Natural killer cell treated with Interleukin-12 subunit alpha and Interleukin-12 subunit beta and Interleukin-15 and Interleukin-18, amount 100 ng/mL, for 72 hours (primary cell): Measurements from ENCODE around the gene TBC1D24. TPM values are rescaled to one million over a fixed set of nuclear protein-coding genes. Genes with fewer than 3 reads are reported as not detected.

Source experiments
- ATAC-seq, 2 donors: fragments of 150-1000 bp; cut with Tn5 transposase in 1 of 2; sonication (Bioruptor Pico), chemical (Tn5 transposase) in 1 of 2; 2 replicates each; pipeline ENCODE4 v1.10.0; 2021
- DNase-seq: peaks from one replicate; pipeline ENCODE4 v3.0.0; 2022; ENCODE audit warnings: low spot score
- H3K27ac Mint-ChIP-seq, 2 donors: 1 replicate in 1 of 2; 2 replicates in 1 of 2; pipeline ENCODE4 v1.8.0; 2022; ENCODE audit warnings: mixed read lengths in 2 of 2, mild to moderate bottlenecking in 1 of 2, moderate library complexity in 1 of 2
- H3K27me3 Mint-ChIP-seq, 2 donors: 1 replicate in 1 of 2; 2 replicates in 1 of 2; pipeline ENCODE4 v1.8.0; 2022; ENCODE audit warnings: mixed read lengths in 2 of 2
- H3K36me3 Mint-ChIP-seq: one replicate; pipeline ENCODE4 v1.8.0; 2022; ENCODE audit warnings: mixed read lengths
- H3K4me1 Mint-ChIP-seq, 2 donors: 1 replicate in 1 of 2; 2 replicates in 1 of 2; pipeline ENCODE4 v1.8.0; 2022; ENCODE audit warnings: low read depth in 2 of 2, mixed read lengths in 2 of 2, mild to moderate bottlenecking in 1 of 2
- H3K4me3 Mint-ChIP-seq: one replicate; pipeline ENCODE4 v1.8.0; 2022; ENCODE audit warnings: mixed read lengths
- H3K9me3 Mint-ChIP-seq: 2 replicates; pipeline ENCODE4 v1.8.0; 2022; ENCODE audit warnings: mixed read lengths
- total RNA-seq, 2 donors: library from RNA; stranded (reverse); gene quantifications; one replicate each; pipeline ENCODE4 v1.2.3, GENCODE V29; 2022

The TBC1D24 gene
- total RNA-seq, 2 donors from 2014 or later = 22.0 to 39.9 TPM

DNA sequence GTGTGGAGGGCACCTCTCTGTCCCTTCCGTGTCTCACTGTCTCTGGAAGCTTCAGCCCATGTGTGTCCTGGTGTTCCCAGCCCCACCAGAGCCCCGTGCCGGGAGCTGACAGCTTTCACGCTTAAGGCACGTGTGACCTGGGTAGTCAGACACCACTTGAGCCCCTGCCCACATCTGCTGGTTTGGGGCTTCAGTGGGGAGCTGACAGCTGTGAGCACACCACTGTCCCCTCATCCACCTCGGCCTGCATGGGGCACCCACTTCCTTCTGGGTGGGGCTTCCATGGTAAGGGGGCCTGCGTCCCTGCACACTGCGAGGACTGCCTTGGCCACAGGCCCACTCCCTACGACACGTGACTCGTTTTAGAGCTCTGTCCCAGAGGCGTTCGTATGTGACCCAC lies 17.7 kb upstream of the TBC1D24 start:
- Mint-ChIP-seq H3K27ac (no peak overlapping the region), H3K36me3 (no peaks in the 10 kb centered on the region)
- ATAC-seq = no peak

DNA sequence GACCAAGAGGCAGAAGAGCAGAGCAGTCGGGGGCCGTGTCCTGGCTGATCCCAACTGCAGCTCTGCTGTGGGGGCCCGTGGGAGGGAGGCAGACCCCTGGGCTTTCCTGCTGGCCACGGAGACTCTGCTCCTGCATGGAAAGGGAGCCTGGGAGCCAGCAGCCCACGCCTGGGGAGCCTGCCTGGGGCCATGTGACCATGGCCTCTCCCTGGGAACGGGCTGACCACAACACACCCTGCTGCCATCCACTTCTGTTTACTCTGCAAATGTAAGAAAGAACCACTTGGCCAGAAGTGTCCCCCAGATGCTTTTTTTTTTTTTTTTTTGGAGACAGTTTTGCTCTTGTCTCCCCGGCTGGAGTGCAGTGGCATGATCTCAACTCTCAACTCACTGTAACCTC lies 17.0 kb upstream of the TBC1D24 start:
- ATAC-seq (no peak), DNase-seq (no peak)
- H3K36me3 Mint-ChIP-seq = no peaks in the 10 kb centered on the region
- no peaks in the 10 kb centered on the region for H3K27me3 Mint-ChIP-seq
- H3K9me3 Mint-ChIP-seq = no peaks in the 10 kb centered on the region
- H3K4me1 Mint-ChIP-seq = peaks cover 6% of the 10 kb centered on the region in 2 donors
- H3K4me3 Mint-ChIP-seq = no peak overlapping the region
- no peak overlapping the region for H3K27ac Mint-ChIP-seq

More for the DNA sequence above, 17.7 kb upstream of the TBC1D24 start:
- H3K9me3 Mint-ChIP-seq = no peaks in the 10 kb centered on the region
- peaks cover 6% of the 10 kb centered on the region in 2 donors for H3K4me1 Mint-ChIP-seq
- H3K27me3 Mint-ChIP-seq = no peaks in the 10 kb centered on the region
- DNase-seq = no peak
- H3K4me3 Mint-ChIP-seq = no peak overlapping the region

DNA sequence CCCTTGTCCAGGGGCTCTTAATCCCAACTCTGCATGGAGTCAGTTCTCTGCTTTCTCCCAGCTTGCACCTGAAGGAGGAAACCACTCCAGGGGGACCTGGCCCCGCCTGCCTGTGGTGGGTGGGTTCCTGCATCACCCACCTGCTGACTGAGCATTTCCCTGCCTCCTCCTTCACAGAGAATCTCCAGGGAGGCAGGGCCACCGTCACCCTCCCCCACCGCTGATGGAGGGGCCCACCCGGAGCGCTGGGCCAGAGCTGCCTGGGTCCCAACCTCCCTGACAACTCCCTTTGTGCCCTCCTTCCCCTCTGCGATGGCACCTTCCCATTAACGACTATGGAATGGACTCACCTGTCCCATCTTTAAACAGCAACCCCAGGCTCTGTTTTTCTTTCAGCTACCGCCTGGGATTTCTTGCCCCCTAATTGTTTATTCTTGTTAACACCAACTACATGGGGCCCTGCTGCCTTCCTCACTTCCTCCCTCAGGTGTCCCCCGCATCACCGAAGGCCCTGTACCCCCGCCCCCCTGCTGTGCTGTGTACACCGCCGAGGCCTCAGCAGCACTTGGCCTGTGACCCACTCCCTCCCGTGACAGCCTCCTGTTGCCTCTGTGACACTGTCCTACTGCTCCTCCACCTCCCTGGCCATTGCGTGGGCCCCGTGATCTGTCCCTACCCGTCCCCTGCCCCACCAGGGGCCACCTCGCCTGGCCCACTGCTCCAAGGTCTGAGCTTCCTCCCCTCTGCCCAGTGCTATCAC lies 15.9 kb upstream of the TBC1D24 start:
- Mint-ChIP-seq H3K4me3 (peak overlapping the region; percentile 88), H3K9me3 (no peaks in the 10 kb centered on the region), H3K27ac (peak overlapping the region; percentile 56 to 80), H3K4me1 (peaks cover 6% of the 10 kb centered on the region in 2 donors), H3K36me3 (no peaks in the 10 kb centered on the region), H3K27me3 (no peaks in the 10 kb centered on the region)
- no peak for ATAC-seq
- no peak for DNase-seq

DNA sequence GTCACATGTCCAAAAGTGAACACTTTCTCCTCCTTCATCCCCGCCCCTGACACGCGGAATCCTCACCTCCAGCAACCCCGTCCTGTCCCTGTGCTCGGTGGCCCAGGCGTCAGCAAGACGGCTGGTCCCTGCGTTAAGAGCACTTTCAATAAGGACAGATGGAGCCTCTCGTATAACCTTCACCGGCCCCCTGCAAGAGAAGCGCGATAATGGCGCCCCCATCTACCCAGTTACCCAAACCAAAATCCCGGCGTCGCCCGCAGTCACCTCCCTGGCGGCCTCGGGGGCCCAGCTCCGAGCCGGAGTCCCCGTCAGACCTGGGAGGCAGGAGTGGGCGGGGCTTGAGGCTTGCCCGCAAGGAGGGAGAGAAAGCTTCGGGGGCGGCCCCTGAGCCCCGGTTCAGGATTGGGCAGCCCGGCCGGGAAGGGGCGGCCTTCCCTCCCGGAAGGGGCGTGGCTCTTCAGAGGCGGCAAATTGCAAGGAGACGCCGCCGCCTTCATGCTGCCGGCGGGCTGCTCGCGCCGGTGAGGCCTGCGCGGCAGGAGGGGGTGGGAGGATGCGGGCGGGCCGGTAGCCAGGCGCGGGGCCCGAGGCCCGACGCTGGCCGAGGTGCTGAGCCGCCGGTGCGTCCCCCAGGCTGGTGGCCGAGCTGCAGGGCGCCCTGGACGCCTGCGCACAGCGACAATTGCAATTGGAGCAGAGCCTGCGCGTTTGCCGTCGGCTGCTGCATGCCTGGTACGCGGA lies 15.1 kb upstream of the TBC1D24 start, which contains the start of gene TEDC2:
TEDC2 (plus strand) TSS at position 463 of the 744 bp plus-strand sequence; CDS start at position 499, 36 bp downstream.
- Mint-ChIP-seq H3K36me3 (no peaks in the 10 kb centered on the region), H3K4me3 (peak within 1 kb of the TSS; percentile 88), H3K4me1 (peaks cover 6% of the 10 kb centered on the region in 2 donors), H3K9me3 (no peaks in the 10 kb centered on the region), H3K27me3 (no peaks in the 10 kb centered on the region), H3K27ac (peak within 1 kb of the TSS; percentile 56 to 80)
- ATAC-seq (peak; percentile 97 to 98), DNase-seq (peak; percentile 99)

GRCh38 chr16:2460391-2460713 lies 14.6 kb upstream of the TBC1D24 start:
- Mint-ChIP-seq H3K27me3 (no peaks in the 10 kb centered on the region), H3K36me3 (no peaks in the 10 kb centered on the region), H3K27ac (no peak overlapping the region), H3K4me3 (peak overlapping the region; percentile 49), H3K4me1 (peaks cover 6% of the 10 kb centered on the region in 2 donors), H3K9me3 (no peaks in the 10 kb centered on the region)
- no peak for DNase-seq
- no peak for ATAC-seq

- ATAC-seq (no peak), DNase-seq (no peak)
- H3K36me3 Mint-ChIP-seq = no peaks in the 10 kb centered on the region
- no peaks in the 10 kb centered on the region for H3K9me3 Mint-ChIP-seq
- H3K4me3 Mint-ChIP-seq = peak overlapping the region; percentile 49
- H3K27ac Mint-ChIP-seq = no peak overlapping the region
- peaks cover 6% of the 10 kb centered on the region in 2 donors for H3K4me1 Mint-ChIP-seq
- no peaks in the 10 kb centered on the region for H3K27me3 Mint-ChIP-seq
Observed at GRCh38 chr16:2460916-2461315, 14.0 kb upstream of the TBC1D24 start.

- H3K36me3 Mint-ChIP-seq = no peaks in the 10 kb centered on the region
- no peaks in the 10 kb centered on the region for H3K9me3 Mint-ChIP-seq
- no peaks in the 10 kb centered on the region for H3K27me3 Mint-ChIP-seq
- DNase-seq = no peak
- H3K4me3 Mint-ChIP-seq = no peak overlapping the region
- H3K27ac Mint-ChIP-seq = no peak overlapping the region
- H3K4me1 Mint-ChIP-seq = peaks cover 6% of the 10 kb centered on the region in 2 donors
- no peak for ATAC-seq
Observed at GRCh38 chr16:2462031-2462866, 12.7 kb upstream of the TBC1D24 start.

DNA sequence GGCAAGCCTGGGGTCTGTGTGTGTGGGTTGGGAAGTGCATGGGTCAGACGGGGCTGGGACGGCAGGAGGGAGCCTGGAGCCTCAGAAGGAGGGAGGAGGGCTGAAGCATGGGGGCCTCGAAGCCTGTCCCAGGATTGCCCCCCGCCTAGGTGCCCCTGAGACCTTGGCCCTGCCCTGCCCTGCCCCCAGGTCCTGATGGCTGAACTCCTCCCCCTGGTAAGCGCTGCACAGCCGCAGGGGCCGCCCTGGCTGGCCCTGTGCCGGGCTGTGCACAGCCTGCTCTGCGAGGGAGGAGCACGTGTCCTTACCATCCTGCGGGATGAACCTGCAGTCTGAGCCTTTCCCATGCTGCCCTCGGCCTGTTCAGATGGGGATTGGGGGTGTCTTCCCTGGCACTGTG lies 10.6 kb upstream of the TBC1D24 start:
- Mint-ChIP-seq H3K4me3 (no peak overlapping the region), H3K27me3 (no peaks in the 10 kb centered on the region), H3K27ac (no peak overlapping the region), H3K4me1 (peaks cover 5 to 9% of the 10 kb centered on the region in 2 donors), H3K36me3 (no peaks in the 10 kb centered on the region), H3K9me3 (no peaks in the 10 kb centered on the region)
- DNase-seq (no peak), ATAC-seq (no peak)

GRCh38 chr16:2465653-2466415 lies 9.1 kb upstream of the TBC1D24 start:
- Mint-ChIP-seq H3K4me1 (peaks cover 0 to 9% of the 10 kb centered on the region in 2 donors), H3K27me3 (peaks cover 7 to 12% of the 10 kb centered on the region in 2 donors), H3K4me3 (no peak overlapping the region), H3K36me3 (no peaks in the 10 kb centered on the region), H3K9me3 (no peaks in the 10 kb centered on the region), H3K27ac (no peak overlapping the region)
- DNase-seq (no peak), ATAC-seq (no peak)

- DNase-seq = no peak
- H3K36me3 Mint-ChIP-seq = no peaks in the 10 kb centered on the region
- ATAC-seq = no peak
- H3K4me3 Mint-ChIP-seq = no peak overlapping the region
- peaks cover 0 to 9% of the 10 kb centered on the region in 2 donors for H3K4me1 Mint-ChIP-seq
- no peaks in the 10 kb centered on the region for H3K9me3 Mint-ChIP-seq
- no peak overlapping the region for H3K27ac Mint-ChIP-seq
- peaks cover 7 to 12% of the 10 kb centered on the region in 2 donors for H3K27me3 Mint-ChIP-seq
Observed at GRCh38 chr16:2466667-2467527, 8.0 kb upstream of the TBC1D24 start.

DNA sequence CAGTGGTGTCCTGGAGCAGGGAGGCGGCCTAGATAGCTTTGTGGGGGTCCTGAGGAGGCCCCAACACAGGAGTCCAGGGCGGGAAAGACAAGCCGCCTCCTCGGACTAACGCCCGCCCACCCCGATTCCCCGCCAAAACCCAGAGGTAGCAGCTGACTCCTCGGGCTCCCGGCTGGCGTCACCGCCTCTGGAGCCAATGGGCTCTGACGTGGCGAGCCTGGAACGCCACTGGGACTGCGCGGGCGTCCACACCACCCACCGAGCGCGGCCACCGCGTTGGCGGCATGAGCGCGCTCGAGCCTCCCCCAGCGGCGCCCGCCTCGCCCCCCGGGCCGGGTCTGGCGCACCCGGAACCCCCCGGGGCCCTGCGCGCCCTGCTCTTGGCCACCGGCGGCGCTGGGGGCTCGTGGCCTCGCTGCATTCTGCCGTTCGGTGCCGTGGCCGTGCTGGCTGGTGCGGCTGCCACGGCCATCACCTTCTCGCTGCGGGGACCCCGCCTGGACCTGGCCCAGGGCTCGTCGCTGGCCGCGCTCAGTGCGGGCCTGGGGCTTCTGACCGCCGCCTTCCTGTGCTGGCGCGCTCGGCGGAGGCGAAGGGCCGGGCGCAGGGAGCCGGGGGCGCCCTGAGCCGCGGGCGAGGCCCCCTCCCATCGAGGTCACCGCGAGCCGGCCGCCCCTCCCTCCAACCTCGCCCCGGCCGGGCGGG lies 7.2 kb upstream of the TBC1D24 start:
- ATAC-seq = peak; percentile 29 to 33
- DNase-seq = no peak
- Mint-ChIP-seq H3K4me3 (no peak overlapping the region), H3K9me3 (no peaks in the 10 kb centered on the region), H3K36me3 (no peaks in the 10 kb centered on the region), H3K27me3 (peaks cover 7 to 12% of the 10 kb centered on the region in 2 donors), H3K4me1 (peaks cover 0 to 9% of the 10 kb centered on the region in 2 donors), H3K27ac (no peak overlapping the region)

DNA sequence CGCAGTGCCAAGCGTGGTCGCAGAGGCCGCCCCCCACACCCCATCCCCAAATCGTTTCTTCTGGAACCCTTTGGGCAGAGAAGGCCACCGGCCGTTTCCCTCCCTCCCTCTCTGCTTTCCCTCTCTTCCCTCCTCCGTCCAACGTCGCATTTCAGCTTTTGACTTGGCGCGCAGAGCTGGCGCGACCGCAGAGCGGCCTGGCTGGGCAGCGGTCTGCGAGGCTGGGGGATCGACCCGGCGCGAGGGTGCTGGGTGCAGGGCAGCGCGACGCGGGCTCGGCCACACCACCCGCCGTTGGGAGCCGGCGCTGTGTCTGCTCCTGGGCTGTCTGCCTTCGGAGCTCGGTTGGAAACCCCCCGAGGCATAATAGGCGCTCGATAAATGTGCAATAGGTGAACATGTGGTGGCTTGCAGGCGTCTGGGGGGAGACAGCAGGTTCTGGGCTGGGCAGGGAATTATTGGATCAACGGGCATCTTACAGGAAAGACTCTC lies 6.6 kb upstream of the TBC1D24 start:
- no peak for DNase-seq
- peak in 1 of 2 donors; percentile 33 for ATAC-seq
- Mint-ChIP-seq H3K27ac (no peak overlapping the region), H3K4me3 (no peak overlapping the region), H3K4me1 (peaks cover 0 to 12% of the 10 kb centered on the region in 2 donors), H3K36me3 (no peaks in the 10 kb centered on the region), H3K27me3 (peaks cover 9 to 12% of the 10 kb centered on the region in 2 donors), H3K9me3 (no peaks in the 10 kb centered on the region)
